Measurements from ENCODE around the gene MRTFB.
"Not testable (repeated sequence)": the region's sequence is repeated elsewhere in the genome, so short reads cannot be mapped to it uniquely, and the experiment has no call there.

MRTFB gene, protein sequence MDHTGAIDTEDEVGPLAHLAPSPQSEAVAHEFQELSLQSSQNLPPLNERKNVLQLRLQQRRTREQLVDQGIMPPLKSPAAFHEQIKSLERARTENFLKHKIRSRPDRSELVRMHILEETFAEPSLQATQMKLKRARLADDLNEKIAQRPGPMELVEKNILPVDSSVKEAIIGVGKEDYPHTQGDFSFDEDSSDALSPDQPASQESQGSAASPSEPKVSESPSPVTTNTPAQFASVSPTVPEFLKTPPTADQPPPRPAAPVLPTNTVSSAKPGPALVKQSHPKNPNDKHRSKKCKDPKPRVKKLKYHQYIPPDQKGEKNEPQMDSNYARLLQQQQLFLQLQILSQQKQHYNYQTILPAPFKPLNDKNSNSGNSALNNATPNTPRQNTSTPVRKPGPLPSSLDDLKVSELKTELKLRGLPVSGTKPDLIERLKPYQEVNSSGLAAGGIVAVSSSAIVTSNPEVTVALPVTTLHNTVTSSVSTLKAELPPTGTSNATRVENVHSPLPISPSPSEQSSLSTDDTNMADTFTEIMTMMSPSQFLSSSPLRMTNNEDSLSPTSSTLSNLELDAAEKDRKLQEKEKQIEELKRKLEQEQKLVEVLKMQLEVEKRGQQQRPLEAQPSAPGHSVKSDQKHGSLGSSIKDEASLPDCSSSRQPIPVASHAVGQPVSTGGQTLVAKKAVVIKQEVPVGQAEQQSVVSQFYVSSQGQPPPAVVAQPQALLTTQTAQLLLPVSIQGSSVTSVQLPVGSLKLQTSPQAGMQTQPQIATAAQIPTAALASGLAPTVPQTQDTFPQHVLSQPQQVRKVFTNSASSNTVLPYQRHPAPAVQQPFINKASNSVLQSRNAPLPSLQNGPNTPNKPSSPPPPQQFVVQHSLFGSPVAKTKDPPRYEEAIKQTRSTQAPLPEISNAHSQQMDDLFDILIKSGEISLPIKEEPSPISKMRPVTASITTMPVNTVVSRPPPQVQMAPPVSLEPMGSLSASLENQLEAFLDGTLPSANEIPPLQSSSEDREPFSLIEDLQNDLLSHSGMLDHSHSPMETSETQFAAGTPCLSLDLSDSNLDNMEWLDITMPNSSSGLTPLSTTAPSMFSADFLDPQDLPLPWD

DNA sequence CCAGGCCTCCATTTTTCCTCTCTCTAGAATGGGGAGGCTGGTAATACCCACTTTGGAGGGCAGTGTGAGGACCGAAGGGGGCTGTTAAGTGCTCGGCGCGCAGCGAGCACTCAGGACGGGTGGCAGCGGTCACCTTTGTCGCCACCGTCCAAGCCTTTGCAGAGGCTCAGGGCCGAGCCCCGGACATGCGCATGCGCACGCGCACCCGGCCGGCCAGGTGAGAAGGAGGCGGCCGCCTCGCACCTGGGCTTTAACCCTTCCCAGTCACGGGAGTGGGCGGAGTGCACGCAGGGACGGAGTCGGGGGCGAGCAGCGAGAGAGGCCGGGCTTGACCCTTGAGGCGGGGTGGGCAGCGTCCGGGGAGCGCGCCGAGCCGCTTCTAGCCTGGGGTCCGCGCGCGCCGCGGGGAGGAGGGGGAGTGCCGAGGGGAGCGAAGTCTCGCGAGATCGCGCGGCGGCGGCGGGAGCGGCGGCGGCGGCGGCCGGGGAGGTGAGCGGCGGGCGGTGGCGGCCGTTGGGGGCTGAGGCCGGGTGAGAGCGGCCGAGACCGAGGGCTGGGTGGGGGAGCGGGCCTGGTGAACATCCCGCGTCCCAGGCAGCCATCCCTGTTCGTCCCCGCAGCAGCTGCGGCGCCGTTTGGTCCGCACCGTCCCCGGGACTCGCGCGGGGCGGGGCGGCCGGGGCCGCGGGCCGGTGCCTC, at the start of gene MRTFB:
Gene MRTFB (plus strand): TSS at position 443 of the 699 bp plus-strand sequence. CDS start 69,288 bp downstream, outside the sequence.
- DNase-seq (ENCODE audit: low spot score): peak; percentile 77

DNA sequence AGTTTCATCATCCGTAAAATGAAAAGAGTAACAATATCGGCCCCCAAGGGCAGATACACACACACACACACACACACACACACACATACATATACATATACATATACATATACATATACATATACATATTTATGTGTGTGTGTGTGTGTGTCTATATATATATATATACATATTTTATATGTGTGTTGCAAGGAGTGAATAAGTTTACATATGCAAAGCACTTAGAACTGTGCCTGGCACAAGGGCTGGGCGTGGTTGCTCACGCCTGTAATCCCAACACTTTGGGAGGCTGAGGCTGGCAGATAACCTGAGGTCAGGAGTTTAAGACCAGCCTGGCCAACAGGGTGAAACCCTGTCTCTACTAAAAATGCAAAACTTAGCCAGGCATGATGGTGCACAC, 47.6 kb upstream of the MRTFB start:
- DNase-seq (ENCODE audit: low spot score): not testable (repeated sequence)

DNA sequence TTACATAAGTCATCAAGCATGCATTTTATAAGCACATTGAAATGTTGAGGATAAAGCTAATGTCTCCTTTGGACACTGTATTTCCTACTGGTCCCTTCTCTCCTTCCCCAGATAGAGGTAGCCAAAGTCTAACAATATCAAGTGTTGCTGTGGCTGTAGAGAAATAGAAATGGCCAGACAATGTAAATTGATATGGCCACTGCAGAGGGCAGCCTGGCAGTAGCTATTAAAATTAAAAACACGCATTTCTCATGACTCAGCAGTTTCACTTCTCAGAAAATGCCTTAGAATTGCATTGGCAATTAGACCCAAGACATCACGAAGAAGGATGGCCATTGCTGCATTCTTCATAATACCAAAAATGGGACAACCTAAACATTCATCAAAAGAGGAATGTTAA, 46.8 kb upstream of the MRTFB start:
- no peak for DNase-seq (ENCODE audit: low spot score)

DNA sequence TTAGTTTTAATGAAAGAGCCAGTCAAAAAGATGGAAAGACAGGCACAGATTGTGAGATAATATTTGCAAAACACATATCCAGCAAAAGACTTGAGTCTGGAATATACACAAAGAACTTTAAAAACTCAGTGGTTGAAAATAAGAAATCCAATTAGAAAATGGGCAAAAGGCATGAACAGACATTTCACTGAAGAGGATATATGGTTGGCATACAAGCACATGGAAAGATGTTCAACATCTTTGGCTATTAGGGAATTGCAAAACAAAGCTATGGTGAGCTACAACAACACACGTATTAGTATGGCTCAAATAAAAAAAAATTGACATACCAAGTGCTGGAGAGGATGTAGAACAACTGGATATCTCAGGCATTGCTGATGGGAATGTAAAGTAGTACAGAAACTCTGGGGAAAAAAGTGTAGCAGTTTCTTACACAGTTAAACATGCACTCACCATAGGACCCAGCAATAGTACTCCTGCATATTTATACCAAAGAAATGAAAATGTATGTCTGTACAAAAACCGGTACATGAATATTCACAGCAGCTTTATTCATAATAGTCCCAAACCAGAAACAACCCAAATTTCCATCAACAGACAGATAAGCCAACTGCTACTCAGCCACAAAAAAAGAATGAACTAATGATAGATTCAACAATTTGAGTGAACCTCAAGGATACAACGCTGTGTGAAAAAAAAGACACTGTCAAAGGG, 44.4 kb upstream of the MRTFB start:
- no peak for DNase-seq (ENCODE audit: low spot score)

DNA sequence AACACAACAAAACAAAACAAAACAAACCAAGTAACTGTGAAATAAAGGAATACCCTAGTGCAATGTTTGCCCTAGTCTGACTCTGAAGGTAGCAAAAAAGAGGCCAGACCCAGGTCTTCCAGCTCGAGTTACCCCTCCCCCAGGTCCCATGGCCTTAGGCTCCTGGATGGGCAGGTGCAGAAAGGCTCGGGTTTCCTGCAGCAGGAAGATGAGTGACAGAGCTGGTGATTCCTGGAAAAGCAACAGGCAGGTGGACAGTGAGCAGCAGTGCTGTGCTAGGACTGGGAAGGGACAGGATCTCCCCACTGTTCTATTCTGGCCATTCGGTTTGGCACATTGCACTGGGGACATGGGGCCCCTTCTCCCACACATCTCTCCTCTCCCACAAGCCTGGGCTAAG, 42.9 kb upstream of the MRTFB start:
- DNase-seq (ENCODE audit: low spot score): no peak

DNA sequence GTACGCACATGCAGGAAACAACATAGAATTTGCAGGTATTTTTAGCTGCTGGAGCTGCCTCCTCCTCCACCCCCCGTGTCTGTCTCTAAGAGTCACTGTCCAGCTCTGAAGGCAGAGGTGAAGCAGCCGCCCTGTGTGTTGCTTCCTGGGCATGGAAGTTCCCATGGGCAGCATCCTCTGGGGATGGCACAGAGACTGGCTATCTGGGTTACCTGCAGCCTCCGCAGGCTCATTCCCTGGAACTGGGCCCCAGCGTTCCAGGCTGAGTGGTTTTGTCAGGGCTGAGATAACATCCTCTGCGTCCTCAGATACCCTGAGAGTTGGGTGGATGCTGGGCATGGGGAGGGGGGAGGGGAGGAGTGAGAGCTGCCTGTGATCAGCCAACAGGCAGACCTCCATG, 41.5 kb upstream of the MRTFB start:
- no peak for DNase-seq (ENCODE audit: low spot score)

DNA sequence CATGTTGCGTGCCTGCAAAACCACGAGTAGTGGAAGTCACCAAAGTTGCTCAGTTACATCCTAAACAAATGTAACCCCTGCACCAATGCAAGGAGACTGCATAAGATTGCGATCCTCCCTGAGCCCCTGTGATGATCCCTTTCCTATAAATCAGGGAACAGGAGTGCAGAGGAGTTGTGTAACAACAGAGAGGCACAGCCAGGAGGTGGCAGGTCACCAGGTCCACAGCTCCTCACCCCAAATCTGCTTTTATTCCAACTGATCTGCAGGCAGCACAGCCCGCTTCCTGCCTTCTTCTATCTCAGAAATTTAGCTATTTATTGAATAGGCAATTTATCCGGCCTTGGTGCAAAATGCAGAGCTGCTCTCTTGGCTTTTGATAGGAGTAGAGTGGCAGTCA, 36.0 kb upstream of the MRTFB start:
- no peak for DNase-seq (ENCODE audit: low spot score)

DNA sequence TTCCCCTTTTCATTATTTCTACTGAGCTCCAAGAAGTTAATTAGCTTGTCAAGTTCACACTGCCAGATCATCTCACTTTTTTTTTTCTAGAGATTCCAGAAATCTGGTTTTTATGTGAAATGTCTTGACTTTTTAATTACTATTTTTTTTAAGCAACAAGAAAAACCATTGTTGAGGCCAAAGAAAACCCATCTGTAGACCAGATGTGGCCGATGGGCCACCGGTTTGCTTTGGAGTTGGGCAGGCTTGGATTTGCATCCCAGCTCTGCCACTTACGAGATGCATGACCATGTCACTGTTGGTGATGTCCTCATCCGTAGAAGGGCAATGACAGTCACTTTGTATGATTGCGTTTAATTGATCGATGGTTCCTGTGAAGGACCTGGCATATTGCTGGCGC, 34.2 kb upstream of the MRTFB start:
- DNase-seq (ENCODE audit: low spot score): no peak

DNA sequence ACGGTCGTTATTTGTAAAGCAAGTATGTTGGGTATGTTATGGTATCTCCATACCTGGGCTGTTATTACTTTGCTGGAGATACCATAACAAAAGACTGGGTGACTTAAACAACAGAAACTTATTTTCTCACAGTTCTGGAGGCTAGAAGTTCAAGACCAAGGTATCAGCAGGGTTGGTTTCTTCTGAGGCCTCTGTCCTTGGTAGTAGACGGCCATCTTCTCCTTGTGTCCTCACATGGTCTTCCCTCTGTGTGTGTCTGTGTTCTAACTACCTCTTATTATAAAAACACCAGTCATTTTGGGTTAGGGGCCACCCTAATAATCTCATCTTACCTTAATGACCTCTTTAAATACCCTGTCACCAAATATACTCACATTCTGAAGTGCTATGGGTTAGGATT, 33.2 kb upstream of the MRTFB start:
- DNase-seq (ENCODE audit: low spot score): no peak

DNA sequence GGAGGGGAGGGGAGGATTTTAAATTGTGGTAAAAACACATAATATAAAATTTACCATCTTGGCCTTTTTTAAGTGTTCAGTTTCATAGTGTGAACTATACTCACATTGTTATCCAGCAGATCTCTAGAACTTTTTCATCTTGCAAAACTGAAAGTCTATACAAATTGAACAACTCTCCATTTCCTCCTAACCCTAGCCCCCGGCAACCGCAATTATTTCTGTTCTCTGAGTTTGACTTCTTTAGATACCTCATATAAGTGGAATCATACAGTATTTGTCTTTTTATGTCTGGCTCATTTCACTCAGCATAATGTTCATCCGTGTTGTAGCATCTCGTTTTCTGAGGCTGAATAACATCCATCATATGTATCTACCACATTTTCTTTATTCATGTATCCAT, 30.0 kb upstream of the MRTFB start:
- no peak for DNase-seq (ENCODE audit: low spot score)

DNA sequence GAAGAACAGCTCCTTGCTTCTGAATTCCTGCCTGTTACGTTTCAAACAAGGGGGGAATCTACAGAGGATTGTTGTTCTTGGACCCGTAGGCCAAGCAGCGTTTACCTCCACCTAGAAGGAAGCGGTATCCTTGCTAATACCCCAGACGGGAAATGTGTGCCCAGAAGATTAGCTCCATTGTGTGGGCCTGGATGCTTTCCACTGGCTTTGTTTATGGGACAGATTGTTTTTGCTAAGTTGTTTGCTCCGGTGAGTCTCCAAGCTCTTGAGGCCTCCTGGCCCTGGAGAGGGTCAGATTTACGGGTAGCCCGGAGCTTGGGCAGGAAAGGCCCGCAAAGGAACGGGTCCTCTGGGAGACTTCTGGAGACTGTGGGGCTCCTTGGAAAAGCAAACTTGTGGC, 28.4 kb upstream of the MRTFB start:
- DNase-seq (ENCODE audit: low spot score): no peak

DNA sequence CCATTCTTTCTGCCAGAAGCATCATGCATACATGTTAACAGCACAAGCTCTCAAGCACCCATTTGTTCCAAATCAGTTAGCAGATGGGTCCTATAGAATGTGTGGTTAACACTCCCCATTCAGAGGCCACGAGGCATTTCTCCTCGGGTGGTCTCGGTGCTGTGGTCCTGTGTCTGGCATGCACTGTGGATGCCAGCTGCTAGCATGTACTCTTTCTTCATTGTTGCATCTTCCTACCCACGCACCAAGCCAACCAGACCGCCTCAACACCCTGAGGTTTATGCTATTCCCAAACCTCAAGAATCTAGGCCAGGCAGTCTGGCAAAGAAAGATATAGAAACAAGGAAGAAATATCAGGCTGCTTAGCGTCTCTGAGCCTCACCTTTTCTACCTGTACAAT, 27.8 kb upstream of the MRTFB start:
- DNase-seq (ENCODE audit: low spot score): no peak

DNA sequence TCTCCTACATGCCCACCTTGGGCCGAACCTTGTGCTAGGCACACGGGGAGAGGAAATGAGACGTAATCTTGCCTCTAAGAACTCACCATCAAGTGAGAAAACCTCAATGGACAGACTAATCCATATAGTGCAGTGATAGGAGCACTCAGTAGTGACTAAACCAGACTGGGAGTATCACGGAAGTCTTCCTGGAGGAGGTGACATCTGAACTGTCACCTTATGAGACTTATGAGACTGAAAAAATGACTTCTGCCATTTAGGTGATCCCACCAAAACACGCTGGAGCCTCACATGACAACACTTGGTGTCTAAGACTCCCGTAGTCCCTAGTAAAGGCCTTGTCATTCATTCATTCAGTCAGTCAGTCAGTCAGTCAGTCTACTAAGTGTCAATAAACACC, 27.3 kb upstream of the MRTFB start:
- no peak for DNase-seq (ENCODE audit: low spot score)

DNA sequence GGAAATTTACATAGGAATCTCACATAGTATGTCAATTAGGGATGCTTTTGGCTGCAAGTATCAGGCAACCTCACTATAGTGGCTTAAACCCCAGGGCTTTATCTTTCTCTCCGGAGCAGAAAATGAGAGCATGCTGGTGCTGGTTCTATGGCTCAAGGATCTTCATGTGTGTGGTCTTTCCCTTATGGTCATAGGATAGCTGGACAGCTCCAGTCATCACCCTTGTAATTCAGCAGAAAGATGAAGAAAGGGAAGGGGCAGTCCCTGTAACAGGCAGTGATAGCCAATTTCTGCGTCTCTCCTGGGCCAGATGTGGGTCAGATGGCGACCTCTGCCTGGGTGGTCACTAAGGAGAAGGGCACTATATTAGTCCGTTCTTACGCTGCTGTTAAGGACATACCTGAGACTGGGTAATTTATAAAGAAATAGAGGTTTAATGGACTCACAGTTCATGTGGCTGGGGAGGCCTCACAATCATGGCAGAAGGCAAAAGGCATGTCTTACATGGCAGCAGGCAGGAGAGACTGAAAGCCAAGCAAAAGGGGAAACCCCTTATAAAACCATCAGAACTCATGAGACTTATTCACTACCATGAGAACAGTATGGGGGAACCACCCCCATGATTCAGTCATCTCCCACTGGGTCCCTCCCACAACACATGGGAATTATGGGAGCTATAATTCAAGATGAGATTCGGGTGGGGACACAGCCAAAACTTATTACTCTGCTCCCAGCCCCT, 23.8 kb upstream of the MRTFB start:
- DNase-seq (ENCODE audit: low spot score): not testable (repeated sequence)

DNA sequence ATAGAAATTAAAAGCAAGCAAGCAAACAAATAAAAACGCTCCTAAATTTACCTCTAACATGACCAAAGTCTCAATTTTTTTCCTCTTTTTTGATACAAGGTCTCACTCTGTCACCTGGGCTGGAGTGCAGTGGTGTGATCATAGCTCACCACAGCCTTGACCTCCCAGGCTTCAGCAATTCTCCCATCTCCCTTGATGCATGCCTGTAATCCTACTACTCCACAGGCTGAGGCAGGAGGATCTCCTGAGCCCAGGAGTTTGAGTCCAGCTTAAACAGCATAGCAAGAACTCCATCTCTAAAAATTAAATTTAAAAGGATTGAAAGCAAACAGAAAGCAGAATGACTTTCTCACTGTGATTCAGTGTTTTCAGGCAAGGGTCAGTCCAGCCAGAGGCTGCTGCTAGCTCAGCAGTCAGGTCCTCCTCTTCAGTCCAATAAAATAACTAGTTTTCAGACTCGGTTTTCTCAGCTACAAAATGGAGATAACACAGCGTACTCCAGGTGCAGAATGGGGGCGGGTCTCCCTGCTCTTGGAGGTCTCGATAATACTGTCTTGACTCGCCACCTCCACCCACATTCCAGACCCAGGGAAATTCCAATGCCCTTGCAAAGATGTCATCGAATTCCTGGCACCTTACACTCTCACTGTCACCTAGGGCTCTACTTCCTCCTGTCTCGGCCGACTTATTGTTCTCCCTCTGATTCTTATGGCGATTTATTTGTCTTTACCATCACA, 20.7 kb upstream of the MRTFB start:
- no peak for DNase-seq (ENCODE audit: low spot score)

DNA sequence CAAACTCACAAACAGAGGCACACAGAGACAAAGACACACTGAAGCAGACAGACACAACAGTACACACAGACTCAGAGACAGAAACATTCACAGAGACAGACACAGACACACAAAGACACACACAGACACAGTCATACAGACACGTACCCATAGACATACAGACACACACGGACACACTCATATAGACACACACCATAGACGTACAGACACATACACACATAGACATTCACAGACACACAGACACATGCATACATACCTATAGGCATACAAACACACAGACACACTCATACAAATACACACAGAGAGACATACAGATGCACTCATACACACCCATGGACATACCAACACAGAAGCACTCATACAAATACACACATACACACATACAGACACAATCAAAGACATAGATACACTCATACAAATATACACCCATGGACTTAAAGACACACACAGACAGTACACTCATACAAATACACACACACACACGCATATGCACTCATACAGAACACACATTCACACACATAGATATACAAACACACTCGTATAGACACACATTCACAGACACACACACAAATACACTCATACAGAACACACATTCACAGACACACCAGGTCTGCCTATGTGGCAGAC, 19.9 kb upstream of the MRTFB start:
- no peak for DNase-seq (ENCODE audit: low spot score)

DNA sequence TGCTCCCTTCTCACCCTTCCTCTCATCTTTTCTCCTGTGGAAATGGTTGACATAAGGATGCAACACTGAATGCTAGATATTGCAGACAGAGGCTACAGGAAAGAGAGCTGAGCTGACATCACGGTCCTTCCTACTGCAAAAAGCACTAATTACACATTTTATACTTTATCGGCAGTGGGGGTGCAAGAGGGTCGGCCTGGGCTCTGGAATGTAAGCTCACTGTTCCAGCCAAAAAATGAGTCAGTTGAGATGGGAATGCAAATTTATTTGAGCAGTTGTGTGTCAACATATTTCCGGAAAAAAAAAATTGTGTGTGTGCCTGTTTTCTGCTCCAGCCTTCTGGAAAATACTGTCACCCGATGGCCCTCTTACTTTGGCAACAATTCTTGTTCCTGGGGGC, 14.1 kb upstream of the MRTFB start:
- no peak for DNase-seq (ENCODE audit: low spot score)

DNA sequence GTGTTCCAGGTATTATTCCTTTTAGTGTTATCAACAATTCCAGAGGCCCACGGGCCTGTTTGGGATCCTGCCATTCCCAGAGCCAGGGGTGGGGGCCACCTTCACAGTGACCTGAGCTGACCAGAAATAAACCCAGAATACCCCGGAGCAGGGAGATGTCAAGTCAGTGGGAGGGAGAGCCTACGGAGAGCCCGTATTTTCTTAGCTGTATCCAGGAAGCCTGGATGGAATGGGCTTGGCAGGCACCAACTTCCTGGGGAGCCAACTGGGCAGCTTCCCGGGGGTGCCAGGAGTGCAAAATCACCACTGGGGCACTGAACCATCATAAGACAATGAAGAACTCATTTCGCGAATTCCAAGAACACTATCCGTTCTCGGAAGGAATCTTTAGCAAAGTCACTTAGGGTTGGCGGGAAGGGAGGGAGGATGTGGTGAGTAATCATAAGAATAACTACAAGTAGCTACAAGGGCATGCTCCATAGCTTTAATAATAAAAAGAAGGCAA, 13.2 kb upstream of the MRTFB start:
- no peak for DNase-seq (ENCODE audit: low spot score)

DNA sequence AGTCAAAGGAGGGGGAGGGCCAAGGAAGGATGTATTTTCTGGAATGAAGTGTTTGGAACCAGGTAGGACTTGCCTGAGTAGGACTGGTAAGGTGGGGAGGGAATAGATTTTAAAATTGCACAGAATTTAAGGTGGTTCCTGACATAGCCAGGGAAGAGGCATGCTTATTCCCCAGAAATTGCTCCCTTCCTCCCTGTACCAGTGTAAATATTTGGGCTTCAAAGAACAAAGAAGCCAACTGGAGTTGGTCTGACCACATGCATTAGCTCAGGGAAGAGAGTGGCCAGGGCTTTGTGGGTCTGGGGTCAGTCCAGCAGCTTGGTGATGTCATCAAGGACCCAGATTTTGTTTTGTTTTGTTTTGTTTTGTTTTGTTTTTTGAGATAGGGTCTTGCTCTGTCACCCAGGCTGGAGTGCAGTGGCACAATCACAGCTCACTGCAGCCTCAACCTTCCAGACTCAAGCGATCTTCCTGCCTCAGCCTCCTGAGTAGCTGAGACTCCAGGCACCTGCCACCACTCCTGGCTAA, 9.3 kb upstream of the MRTFB start:
- DNase-seq (ENCODE audit: low spot score): no peak

Measured in HuH-7.5 (cell line).